GM12891 (cell line): Measurements from ENCODE around the gene AHNAK.

Experiments used
- PAX5 ChIP-seq: IDR thresholded peaks from 2 replicates; pipeline ENCODE4 v1.6.1; 2011; ENCODE audit warnings: low read length, moderate library complexity, mild to moderate bottlenecking; ENCODE audit not compliant: insufficient read depth, severe bottlenecking
- POLR2A ChIP-seq: IDR thresholded peaks from 2 replicates; pipeline ENCODE4 v1.6.1; 2011; ENCODE audit warnings: low read depth, low read length, control low read depth
- POLR2AphosphoS5 ChIP-seq: IDR thresholded peaks from 2 replicates; pipeline ENCODE4 v1.6.1; 2011; ENCODE audit warnings: low read depth, low read length, control low read depth
- POU2F2 ChIP-seq: IDR thresholded peaks from 2 replicates; pipeline ENCODE4 v1.6.1; 2011; ENCODE audit warnings: low read depth, mild to moderate bottlenecking, control low read depth, low read length, moderate library complexity
- TAF1 ChIP-seq: IDR thresholded peaks from 2 replicates; pipeline ENCODE4 v1.6.1; 2011; ENCODE audit warnings: low read depth, low read length, control low read depth

DNA sequence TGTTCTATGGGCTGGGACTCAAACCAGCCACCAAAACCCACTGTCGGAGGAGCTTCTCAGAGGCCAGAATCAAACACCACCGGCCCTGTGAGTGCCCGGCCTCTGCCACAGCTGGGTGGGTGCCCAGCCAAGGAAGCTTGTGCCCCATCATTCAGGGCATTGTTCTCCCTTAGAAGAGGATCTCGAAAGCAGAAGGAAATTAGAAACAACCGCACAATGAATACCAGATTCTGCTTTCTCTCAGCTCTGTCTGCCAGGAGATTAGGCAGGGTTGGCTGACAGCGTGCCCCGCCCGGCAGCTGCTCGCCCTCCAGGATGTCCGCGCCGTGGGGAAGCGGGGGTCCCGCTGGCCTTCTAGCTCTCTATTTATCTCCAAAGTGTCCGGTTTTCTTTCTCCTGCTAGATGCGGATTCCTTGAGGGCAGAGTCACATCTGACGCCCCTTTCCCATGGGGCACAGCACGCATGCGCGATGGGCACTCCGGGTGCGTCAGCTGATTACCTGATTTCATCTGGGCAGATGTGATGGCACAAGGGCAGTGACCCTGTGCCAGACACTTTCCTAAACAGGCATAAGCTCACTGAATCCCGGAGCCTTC lies 102.3 kb downstream of the AHNAK start:
- TF ChIP-seq POLR2AphosphoS5 (no peak), TAF1 (no peak), POLR2A (no peak), PAX5 (no peak), POU2F2 (no peak)
